HuH-7.5 (cell line): ENCODE data around the gene CCNDBP1.
"Not testable (repeated sequence)": the region's sequence is repeated elsewhere in the genome, so short reads cannot be mapped to it uniquely, and the experiment has no call there.

Experiments
- DNase-seq: peaks from one replicate; pipeline ENCODE4 v3.0.0; 2011; ENCODE audit warnings: low spot score

The CCNDBP1 gene

DNA sequence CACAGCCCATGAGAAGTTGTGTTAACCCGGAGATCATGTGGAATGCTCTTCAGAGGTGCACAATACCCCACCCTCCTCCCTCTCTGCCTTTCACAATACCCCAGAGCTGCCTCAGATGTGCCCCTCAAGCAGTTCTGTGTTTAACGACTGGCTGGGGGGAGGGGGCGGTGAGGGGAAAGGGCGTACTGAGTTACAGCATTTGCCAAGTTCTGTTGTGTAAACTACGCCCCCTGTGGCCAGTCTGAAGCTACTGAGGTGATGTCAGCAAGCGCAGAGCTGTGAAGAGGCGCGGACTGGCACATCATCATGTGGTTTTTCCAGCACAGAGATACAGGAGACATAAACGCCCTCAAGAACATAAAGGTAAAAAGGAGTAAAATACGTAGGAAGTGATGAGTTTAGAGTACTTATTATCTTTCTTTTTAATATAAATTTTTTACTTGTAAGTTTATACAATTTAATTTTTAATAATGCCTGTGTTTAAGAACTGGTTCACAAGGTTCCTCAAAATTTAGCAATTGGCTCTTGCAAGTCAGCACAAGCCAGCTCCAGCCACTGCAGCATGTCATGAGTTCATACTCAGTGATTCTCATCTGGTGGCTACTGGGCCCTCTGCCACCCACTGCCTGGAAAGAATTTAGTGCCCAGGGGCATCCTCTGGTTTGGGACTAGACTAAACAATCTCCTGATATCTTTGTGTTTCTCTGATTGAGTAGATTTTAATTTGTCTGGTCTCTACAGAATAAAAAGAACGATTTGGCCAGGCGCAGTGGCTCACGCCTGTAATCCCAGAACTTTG is 33.9 kb downstream of the CCNDBP1 start:
- DNase-seq: no peak

DNA sequence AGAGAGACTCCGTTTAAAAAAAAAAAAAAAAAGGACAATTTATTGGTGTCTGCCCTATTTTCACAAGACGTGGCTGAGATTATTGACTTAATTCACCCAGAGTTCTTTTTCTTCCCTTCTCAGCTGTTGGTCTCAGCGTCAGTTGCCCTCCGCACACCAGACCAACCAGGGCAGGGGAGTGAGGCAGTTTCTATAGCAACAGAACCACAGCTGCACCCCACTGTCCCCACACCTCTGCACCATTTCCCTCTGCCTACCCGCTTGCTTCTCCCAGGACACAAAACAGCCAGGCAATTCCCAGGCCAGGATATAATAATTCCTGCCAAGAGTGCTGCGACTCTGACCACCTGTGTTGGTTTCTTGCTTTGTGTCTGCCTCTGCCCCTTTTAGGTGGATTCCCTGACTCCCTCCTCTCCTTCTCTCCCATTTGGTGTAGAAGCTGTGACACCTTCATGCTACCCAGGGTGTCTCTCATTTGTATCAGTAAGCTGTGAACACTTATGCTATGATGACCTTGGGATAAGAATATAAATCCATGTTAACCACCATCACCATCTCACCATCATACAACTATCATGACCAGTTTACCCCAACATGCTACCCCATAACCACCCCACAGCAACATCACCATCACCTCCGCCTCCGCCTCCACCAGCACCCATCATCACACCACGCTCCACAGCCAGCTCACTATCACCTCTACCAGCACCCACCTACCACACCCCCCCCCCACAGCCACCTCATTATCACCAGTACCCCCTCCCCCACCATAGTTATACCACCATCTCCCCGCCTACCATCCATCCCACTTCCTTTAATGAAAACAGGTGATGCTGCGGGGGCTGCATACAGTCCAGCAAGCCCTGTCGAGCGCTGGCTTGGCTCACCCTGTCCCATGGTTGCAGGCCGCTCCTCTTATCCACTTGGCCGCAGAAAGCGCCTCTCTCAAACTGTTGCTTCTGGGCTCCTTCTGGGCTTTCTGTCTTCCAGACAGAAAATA is 35.0 kb downstream of the CCNDBP1 start:
- DNase-seq: no peak

DNA sequence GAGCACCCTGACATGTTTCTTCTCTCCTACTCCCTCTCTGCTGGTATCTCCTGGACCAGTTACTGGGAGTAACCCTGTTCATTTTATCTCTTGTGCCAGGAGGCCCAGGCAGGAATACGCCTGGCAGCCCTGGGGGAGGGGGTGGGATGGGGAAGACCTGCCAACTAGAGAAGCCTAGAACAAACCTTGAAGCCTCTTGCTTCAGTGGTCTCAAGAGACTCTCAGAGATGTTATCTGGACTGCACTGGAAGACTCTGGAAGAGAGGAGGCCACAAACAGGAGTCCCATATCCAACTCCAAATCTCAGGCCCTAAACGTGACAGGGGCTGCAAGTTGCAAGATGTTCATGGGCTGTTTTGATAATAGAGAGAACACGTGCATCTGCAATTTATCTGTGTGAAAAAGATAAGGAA is 35.8 kb downstream of the CCNDBP1 start, which contains the start of gene EPB42:
Gene EPB42 (minus strand): TSS at position 28 of the 413 bp plus-strand sequence. CDS start 193 bp downstream, outside the sequence.
- DNase-seq: no peak

DNA sequence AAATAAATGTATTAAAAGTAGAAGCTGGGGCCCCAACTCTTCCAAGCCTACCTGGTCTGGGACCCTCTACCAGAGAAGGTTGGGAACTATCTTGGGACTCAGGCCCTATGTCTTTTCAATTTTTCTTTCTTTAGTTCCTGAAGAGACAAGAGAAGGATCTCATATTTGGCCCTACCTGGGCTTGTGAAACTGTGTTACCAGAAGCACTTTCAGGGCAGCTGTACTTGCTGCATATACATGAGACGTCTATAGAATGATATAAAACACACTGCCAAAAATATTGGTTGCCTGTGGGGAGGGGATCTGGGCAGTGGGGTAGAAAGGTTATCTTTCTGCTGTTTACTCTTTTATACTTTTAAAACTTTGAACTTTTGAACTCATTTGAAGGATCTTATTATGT is 36.2 kb downstream of the CCNDBP1 start:
- no peak for DNase-seq

DNA sequence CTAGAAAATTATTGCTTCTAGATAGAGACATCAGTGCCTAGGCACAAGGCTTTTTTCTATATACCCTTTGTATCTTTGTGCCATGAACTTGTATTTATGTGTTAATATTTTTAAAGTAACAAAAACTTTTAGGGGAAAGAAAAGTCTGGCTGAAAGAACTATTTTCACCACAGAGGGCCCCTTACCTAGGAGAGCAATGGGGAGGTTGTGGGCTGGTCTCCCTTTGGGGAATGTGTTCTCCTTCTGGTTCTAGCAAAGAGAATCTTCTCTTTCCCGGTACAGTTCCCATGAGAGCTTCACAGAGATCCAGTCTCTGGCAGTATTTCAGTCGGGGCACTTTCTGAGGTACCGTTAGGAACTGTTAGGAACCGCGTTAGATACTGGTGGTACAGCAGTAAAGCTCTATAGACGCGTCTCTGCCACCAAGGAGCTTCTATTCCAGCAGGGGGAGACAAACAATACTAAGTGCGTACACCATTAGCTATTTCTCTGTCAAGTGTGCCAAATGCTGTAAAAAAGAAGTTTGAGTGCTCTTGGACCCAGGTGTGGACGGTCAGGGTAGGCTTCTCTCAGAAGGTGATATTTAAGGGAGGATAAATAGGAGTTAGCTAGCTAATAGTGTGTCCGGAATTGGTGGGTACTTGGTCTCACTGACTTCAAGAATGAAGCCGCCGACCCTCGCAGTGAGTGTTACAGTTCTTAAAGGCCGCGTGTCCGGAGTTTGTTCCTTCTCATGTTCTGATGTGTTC is 40.2 kb downstream of the CCNDBP1 start:
- DNase-seq: peak; percentile 69

DNA sequence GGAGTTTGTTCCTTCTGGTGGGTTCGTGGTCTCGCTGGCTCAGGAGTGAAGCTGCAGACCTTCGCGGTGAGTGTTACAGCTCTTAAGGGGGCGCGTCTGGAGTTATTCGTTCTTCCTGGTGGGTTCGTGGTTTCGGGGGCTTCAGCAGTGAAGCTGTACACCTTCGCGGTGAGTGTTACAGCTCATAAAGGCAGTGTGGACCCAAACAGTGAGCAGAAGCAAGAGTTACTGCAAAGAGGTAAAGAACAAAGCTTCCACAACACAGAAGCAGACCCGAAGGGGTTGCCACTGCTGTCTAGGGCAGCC is 40.7 kb downstream of the CCNDBP1 start:
- DNase-seq: not testable (repeated sequence)

DNA sequence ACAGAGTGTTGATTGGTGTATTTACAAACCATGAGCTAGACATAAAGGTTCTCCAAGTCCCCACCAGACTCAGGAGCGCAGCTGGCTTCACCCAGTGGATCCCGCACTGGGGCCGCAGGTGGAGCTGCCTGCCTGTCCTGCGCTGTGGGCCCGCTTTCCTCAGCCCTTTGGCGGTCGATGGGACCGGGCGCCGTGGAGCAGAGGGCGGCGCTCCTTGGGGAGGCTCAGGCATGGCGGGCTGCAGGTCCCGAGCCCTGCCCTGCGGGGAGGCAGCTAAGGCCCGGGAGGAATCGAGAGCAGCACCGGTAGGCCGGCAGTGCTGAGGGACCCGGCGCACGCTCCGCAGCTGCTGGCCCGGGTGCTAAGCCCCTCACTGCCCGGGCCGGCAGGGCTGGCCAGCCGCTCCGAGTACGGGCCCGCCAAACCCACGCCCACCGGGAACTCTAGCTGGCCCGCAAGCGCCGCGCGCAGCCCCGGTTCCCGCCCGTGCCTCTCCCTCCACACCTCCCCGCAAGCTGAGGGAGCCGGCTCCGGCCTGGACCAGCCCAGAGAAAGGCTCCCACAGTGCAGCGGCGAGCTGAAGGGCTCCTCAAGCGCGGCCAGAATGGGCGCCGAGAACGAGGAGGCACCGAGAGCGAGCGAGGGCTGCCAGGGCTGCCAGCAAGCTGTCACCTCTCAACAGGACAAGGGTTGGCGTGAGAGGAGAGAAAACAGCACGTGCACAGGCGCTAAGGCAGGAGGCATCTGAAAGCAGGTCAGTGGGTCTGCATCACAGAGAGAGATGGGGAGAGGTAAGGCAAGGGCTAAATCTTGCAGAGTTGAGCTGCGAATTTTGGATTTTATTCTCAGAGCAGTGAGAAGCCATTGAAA is 41.5 kb downstream of the CCNDBP1 start:
- no peak for DNase-seq

DNA sequence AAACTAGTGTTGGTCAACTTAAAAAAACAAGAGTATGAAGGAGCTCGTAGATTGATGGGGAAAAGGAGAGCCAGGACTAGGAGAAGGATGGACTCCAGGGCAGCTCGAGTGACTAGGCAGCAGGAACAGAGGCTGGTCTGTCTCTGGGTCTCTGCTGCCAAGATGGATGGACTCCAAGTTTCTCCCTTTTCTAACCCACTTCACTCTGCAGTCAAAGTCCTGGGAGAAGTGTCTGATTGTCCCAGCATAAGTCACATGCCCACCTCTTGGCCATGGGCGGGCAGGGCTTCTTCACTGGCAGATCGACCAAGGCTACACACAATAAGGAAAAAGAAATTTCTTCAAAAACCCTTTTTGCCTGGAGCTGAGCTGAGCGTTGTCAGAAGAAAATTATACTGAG is 44.8 kb downstream of the CCNDBP1 start:
- DNase-seq: no peak

DNA sequence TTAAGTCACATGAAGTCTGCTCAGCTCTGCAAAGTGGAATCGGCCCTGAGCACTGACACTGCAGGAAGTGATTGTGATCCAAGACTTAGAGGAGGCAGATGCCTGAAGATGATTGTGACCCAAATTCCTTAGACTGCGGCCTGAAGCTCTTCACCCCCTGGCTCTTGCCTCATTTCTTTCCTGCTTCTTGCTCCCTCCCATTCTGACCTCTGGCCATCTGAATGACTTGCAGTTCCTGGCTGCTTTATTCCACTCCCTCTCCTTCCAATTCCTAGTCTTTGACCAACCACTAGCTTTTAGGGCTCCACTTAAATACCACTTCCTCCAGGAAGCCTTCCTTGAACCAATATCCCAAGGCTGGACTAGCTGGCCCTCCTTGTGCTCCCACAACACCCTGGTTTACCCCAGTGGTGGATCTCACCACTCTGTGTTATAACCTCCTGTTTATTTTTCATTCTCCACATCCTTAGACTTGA is 45.5 kb downstream of the CCNDBP1 start:
- no peak for DNase-seq

DNA sequence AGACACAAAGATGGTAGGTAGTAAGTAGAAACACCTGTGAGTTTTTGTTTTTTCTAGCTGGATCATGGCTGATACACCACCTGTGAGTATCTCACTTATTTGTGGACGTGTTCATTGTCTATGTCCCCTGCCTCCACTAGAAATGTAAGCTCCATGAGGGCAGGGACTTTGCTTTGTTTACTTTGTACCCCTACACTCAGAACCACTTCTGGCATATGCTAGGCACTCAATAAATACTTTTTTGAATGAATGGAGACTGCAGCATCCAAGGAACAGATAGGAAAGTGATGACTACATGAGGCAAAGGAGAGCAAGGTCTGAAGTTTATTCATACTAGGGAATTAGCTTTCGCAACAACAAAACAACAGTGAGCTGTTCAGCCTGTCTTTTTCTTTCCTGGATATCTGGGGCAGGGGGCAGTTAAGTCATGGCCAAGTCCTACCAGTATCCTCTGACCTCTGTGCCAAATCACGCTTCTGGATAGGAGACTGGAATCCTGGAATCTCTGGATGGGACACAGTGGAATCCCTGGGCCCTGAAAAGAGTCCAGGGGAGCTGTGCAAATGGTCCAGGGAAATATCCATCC is 47.2 kb downstream of the CCNDBP1 start:
- no peak for DNase-seq

DNA sequence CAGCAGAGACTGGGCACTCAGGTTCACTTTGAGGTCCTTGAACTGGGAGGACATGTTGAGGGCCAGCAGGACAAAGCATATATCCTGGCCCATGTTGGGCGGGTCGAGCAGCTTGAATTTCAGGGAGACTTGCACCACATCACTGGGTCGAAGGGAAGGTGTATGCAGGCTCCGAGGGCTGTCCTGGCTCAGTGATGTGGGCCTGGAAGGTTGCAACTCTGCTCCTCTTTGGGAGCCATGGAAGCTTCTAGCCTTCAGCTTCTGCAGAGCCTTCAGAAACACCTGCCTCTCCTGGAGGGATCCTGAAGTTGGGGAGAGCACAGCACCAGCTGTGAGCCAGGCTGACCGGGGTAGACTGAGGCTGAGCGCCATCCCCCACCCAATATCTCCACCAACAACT is 50.3 kb downstream of the CCNDBP1 start:
- no peak for DNase-seq

DNA sequence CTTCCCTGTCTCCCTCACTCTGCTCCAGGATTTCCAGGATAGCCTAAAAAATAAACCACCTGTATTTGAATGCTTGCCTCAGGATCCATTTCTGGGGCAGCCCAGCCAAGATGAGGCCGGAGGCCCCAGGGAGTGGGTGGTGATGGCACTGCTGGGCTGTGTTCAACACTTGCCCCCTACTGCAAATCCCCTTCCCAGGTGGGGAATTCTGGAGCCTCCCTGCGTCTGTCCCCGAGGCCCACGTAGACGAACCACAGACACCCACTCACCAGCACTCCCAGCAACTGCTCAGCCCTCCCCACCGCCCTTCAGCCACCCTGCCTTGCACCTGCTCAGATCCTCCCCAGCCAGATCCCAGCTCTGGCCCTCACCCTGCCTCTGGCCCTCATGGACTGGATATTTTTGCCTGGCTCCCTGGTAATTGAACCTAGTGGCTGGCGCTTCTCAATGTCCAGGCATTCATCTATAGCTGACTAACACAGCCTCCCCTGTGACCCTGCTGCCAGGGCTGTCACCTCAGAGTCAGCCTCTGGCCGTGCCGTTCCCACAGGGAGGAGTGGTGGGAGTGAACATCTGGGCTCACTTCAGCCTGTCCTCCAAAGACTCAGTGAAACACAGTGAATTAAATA is 52.8 kb downstream of the CCNDBP1 start:
- DNase-seq: no peak

DNA sequence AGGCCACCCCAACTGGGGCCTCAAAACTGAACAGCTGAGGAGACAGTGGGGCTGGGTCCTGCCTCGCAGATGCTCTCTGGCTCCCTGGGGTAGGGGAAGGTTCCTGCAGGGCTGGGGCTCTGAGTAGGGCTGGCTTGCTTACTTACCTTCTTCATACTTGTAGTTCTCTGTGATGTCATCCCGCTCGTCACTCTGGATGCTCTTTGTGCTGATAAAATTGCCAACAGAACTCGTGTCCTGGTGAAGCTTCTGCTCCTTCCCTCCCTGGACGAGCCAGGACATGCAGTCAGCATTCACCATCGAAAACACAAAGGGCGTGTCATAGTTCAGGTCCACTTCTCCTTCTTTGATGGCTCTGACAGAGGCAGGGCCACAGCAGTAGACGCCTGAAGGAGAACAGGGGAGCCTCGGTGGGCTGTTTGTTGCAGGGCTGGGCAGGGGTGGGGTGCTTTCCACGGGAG is 53.5 kb downstream of the CCNDBP1 start:
- no peak for DNase-seq

DNA sequence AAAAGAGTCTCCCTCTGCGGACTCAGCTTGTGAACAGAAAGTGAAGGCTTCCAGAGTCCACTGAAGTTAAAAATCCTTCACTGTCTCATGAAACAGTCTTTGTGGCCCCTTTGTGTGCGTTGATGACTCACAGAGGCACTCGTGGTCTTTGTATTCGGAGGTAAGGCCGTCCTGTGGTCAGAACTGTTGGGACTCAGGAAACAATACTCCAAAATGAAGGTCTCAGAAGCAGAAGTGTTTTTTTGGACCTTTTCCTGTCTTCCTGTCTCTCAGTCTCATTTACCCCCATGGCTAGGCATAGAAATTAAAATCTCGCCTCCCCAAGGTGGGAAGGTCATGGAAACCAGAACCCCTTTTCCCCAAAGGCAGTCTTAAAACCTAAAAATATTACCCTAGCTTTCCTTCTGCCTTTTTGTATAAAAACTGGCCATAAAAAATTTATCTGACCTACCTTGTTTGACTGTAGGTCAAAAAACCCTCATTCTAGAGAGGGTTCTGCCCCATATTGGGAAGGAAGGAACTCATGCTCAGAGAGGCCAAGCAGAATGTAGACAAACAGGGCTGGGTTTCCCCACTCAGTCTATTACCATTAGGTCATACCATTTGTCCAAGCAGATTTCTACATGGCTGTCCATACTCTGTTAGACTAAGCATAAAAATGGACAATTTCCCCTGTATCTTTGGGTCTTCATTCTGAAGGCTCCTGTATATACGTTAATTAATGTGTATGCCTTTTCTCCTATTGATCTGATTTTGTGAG is 54.7 kb downstream of the CCNDBP1 start:
- DNase-seq: no peak

DNA sequence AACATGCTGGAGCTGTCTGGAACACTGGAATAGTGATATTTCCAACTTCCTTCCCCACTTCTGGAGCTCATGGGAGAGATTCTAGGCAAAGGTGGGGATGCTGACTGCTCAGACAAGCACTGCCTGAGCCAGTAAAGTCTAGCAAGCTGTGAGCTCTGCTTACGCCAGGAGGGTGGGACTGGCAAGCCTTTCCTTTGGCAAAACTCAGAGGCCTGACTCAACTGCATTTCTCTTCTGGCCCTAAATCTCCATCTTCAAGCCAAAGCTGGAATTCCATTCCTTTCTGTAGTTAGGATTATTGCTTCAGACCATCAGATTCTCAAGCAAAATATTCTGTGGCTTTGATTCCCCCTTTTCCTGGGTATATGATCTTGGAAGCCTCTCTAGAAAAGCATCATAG is 55.9 kb downstream of the CCNDBP1 start:
- no peak for DNase-seq

DNA sequence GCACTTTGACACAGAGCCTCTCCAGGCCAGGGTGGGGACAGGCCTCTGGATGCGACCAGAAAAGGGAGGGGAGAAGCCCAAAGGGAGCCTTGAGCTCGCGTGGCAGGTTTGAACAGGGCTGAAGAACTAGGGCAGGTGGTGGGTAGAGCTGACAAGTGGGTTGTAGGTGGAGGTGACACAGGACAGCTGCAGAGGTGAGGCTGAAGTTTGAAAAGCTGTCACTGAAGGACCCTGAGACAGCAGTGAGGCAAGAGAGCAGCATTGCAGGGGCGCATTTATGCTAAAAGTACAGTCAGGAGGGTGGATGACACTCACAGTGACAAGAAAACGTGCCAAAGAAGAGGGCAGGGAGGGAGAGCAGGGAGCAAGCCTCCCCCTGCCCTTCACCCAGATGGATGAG is 57.4 kb downstream of the CCNDBP1 start:
- no peak for DNase-seq

DNA sequence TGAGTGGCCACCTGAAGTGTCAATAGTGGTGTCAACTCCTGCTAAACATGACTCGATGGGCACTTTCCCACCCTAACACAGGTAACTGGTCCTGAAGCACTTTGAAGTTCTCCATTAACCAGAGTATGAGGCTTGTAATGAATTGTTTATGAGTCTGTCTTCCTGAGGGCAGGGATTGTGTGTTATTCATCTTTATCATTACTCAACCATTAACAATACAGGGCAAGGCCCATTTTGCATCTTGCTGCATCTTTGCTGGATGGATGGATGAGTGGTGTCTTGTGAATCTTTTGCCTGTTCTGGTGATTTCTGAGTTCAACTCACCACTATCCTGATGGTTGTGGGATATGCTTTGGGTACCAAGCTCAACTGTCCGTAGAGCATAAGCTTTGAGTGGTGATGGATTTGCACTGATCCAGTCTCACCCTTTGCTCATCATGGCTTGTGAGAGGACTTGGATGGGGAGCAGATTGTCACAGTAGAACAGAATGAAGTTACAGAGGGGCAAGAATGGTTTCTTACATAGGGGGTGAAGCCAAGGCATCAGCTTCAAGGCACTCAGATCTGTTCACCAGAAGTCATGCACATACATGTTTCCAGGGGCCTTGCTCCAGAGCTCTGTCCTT is 57.9 kb downstream of the CCNDBP1 start:
- no peak for DNase-seq

DNA sequence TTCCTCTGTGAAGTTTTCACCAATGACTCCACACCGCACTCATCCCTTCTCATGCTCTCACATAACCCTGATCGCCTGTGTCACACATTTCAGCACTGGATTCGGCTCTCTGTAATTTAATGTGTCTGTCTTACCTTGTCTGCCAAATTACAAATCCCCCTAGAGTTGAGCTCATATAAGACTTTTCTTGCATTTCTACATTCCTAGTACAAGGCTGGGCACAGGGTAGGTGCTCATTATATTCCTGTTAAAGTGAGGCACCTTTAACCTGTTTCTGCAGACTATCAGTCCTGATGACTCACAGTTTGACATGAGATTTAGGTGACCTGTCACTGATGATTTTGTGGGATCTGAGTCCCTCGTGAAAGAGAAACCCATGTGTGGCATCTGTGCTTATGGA is 58.9 kb downstream of the CCNDBP1 start:
- no peak for DNase-seq

DNA sequence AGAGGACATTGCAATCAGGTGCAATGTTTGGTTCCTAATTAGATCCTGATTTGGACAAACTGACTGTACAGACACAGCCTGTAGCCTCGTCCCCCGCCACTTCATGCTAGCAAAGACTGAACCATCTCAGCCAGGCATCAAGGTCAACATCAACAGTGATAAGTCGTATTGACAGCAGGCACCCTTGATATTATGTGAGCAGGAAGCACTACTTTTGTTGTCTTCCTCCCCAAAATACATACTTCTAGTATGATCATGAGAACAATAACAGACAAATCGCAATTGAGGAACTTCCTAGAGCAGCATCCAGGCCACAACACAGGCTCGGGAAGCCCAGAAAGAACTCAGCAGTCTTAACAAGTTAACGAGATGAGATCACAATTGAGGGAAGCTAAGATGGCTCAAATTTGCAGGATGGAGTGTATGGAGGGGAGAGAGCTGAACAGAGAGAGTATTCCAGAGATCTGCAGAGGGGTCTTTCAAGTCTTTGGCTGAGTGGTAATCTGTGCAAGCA is 61.1 kb downstream of the CCNDBP1 start:
- no peak for DNase-seq
